Chondrocyte (in vitro differentiated cells): ENCODE data around the gene MYO16. TPM values are rescaled to one million over a fixed set of nuclear protein-coding genes. Genes with fewer than 3 reads are reported as not detected.

ENCODE experiments used
- DNase-seq: peaks from one replicate; pipeline ENCODE4 v3.0.0; 2021; ENCODE audit warnings: mixed read lengths, low spot score
- H3K27ac Mint-ChIP-seq: one replicate; pipeline ENCODE4 v1.8.0; 2021; ENCODE audit warnings: mild to moderate bottlenecking, moderate library complexity, mixed read lengths; ENCODE audit not compliant: unreplicated experiment
- H3K27me3 Mint-ChIP-seq: 2 replicates; pipeline ENCODE4 v1.8.0; 2021; ENCODE audit warnings: low read depth, mixed read lengths
- H3K36me3 Mint-ChIP-seq: 2 replicates; pipeline ENCODE4 v1.8.0; 2021; ENCODE audit warnings: low read depth, mixed read lengths
- H3K4me1 Mint-ChIP-seq: 2 replicates; pipeline ENCODE4 v1.8.0; 2021; ENCODE audit warnings: low read depth, mild to moderate bottlenecking, mixed read lengths
- H3K4me3 Mint-ChIP-seq: one replicate; pipeline ENCODE4 v1.8.0; 2021; ENCODE audit warnings: mild to moderate bottlenecking, moderate library complexity, mixed read lengths; ENCODE audit not compliant: unreplicated experiment
- H3K9me3 Mint-ChIP-seq: 2 replicates; pipeline ENCODE4 v1.8.0; 2021; ENCODE audit warnings: low read depth, mixed read lengths
- CTCF ChIP-seq: fragments of 200-600 bp; sonication (generic); IDR thresholded peaks from 2 replicates; pipeline ENCODE4 v1.5.0; 2021; ENCODE audit warnings: antibody characterized with exemption, mild to moderate bottlenecking, moderate library complexity
- total RNA-seq: library from RNA; stranded (reverse); gene quantifications from 3 replicates; pipeline ENCODE4 v1.2.1, GENCODE V29; 2021

MYO16 gene
- total RNA-seq, 1 donor from 2014 or later: 0.12 TPM

DNA sequence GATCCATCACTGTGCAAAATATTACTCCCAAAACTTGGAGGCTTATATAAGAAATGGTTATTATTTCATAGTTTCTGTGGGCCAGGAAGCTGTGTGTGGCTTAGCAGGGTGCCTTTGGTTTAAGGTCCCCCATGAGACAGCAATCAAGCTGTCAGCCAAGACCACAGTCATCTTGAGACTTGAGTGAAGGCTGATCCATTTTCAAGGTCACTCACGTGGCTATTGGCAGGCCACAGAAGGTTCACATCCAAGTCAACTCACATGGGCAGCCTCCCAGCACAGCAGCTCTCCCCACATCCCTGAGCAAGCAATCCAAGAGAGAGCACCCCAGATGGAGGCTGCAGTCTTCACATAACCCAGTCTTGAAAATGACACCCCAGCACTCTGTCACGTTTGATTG lies 537.4 kb downstream of the MYO16 start:
- no peaks in the 10 kb centered on the region for H3K9me3 Mint-ChIP-seq
- no peak for TF ChIP-seq CTCF
- DNase-seq: no peak
- H3K27me3 Mint-ChIP-seq: no peaks in the 10 kb centered on the region
- H3K36me3 Mint-ChIP-seq: no peaks in the 10 kb centered on the region
- H3K4me1 Mint-ChIP-seq: peaks cover 4% of the 10 kb centered on the region
- no peak overlapping the region for H3K27ac Mint-ChIP-seq
- no peak overlapping the region for H3K4me3 Mint-ChIP-seq

- Mint-ChIP-seq H3K36me3 (no peaks in the 10 kb centered on the region), H3K4me3 (no peak overlapping the region), H3K27me3 (no peaks in the 10 kb centered on the region), H3K9me3 (peaks cover 2% of the 10 kb centered on the region), H3K4me1 (peaks cover 10% of the 10 kb centered on the region), H3K27ac (no peak overlapping the region)
- no peak for DNase-seq
- TF ChIP-seq CTCF: no peak
These were observed 542.7 kb downstream of the MYO16 start for GRCh38 chr13:109172136-109172535.

DNA sequence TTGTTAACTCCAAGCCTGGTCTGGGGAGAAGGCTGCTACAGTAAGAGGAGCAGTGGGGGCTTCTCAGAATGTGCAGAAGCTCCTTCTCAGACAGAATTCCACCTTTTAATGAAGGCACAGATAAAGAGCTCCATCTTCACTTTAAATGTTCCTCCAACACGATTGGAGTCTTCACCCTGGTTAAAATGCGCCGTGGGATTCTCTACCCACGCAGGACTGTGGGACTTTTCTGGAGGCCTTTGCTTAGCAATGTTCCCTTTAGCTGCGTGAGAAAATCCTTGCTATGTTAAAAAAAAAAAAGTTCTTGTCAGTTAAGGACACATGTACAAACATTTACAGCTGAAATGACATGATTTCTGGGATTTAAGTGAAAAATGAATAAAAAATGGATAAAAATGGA lies 546.3 kb downstream of the MYO16 start:
- no peak overlapping the region for H3K27ac Mint-ChIP-seq
- peaks cover 12% of the 10 kb centered on the region for H3K4me1 Mint-ChIP-seq
- peaks cover 2% of the 10 kb centered on the region for H3K9me3 Mint-ChIP-seq
- H3K27me3 Mint-ChIP-seq: no peaks in the 10 kb centered on the region
- DNase-seq: no peak
- no peaks in the 10 kb centered on the region for H3K36me3 Mint-ChIP-seq
- no peak overlapping the region for H3K4me3 Mint-ChIP-seq
- no peak for TF ChIP-seq CTCF

GRCh38 chr13:109180905-109181425 lies 551.6 kb downstream of the MYO16 start:
- H3K9me3 Mint-ChIP-seq: no peaks in the 10 kb centered on the region
- DNase-seq: no peak
- TF ChIP-seq CTCF: no peak
- peaks cover 27% of the 10 kb centered on the region for H3K4me1 Mint-ChIP-seq
- H3K4me3 Mint-ChIP-seq: no peak overlapping the region
- H3K36me3 Mint-ChIP-seq: no peaks in the 10 kb centered on the region
- H3K27ac Mint-ChIP-seq: peak overlapping the region; percentile 96
- no peaks in the 10 kb centered on the region for H3K27me3 Mint-ChIP-seq

DNA sequence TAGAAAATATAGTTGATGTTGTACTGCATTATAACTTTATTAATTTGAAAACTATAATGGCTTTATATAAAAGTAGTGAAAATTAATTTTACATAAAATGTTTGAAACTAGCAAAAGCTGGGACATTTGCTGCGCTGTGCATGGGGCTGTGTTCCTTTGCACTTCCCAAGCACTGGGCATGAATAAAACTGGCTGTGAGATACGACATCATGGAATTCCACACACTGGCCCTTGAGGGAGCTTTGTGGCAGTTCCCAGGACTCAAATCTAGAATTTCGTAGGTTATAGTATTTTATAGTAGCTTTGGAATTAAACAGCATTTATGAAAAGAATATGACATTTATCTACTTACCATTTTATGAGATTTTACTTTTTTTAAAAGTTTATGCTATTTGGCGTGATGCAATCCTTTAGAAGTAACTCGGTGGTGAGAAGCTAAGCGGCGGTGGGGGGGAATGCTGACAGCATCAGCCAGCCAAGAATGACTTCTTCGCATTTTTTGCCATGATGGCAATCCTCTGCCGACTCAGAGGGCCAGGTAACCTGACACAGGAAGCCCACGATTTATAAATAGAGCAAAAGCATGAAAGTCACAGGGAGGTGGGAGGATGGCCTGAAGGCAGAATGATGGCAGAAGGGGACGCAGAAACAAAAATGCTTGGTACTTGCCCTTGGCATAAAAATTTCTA lies 553.5 kb downstream of the MYO16 start:
- Mint-ChIP-seq H3K27ac (peak overlapping the region; percentile 97), H3K4me3 (peak overlapping the region; percentile 39), H3K36me3 (no peaks in the 10 kb centered on the region), H3K4me1 (peaks cover 38% of the 10 kb centered on the region), H3K27me3 (no peaks in the 10 kb centered on the region), H3K9me3 (no peaks in the 10 kb centered on the region)
- DNase-seq: no peak
- peak; percentile 50 for TF ChIP-seq CTCF
